Glutamatergic neuron (in vitro differentiated cells): ENCODE results near the gene ZDHHC19. TPM values are rescaled to one million over a fixed set of nuclear protein-coding genes. Genes with fewer than 3 reads are reported as not detected.

ENCODE experiments used
- DNase-seq: peaks from one replicate; pipeline ENCODE4 v3.0.0; 2022
- H3K27ac Mint-ChIP-seq: one replicate; pipeline ENCODE4 v1.8.0; 2020; ENCODE audit warnings: mild to moderate bottlenecking, mixed read lengths, inconsistent platforms; ENCODE audit not compliant: unreplicated experiment
- H3K27me3 Mint-ChIP-seq: one replicate; pipeline ENCODE4 v1.8.0; 2020; ENCODE audit warnings: mild to moderate bottlenecking, moderate library complexity, mixed read lengths, inconsistent platforms; ENCODE audit not compliant: unreplicated experiment
- H3K36me3 Mint-ChIP-seq: one replicate; pipeline ENCODE4 v1.8.0; 2020; ENCODE audit warnings: mild to moderate bottlenecking, mixed read lengths, inconsistent platforms; ENCODE audit not compliant: unreplicated experiment
- H3K4me1 Mint-ChIP-seq: one replicate; pipeline ENCODE4 v1.8.0; 2020; ENCODE audit warnings: mild to moderate bottlenecking, low read depth, mixed read lengths, inconsistent platforms; ENCODE audit not compliant: unreplicated experiment
- H3K4me3 Mint-ChIP-seq: one replicate; pipeline ENCODE4 v1.8.0; 2020; ENCODE audit warnings: mild to moderate bottlenecking, mixed read lengths, inconsistent platforms; ENCODE audit not compliant: unreplicated experiment
- H3K9me3 Mint-ChIP-seq: one replicate; pipeline ENCODE4 v1.8.0; 2020; ENCODE audit warnings: mild to moderate bottlenecking, moderate library complexity, mixed read lengths, inconsistent platforms; ENCODE audit not compliant: unreplicated experiment
- CTCF ChIP-seq: fragments of 200-600 bp; sonication (generic); IDR thresholded peaks from one replicate; pipeline ENCODE4 v1.5.0; 2021; ENCODE audit not compliant: partially characterized antibody, unreplicated experiment
- total RNA-seq: library from RNA; stranded (reverse); fragmentation: NEBNext Ultra II Directional; extraction: Animal tissue kit (Norgen Biotek cat#: 25700); gene quantifications from one replicate; pipeline ENCODE4 v1.2.1, GENCODE V29; 2021; ENCODE audit not compliant: unreplicated experiment

The ZDHHC19 gene
- total RNA-seq, 1 donor from 2014 or later, result 1.2 TPM

GRCh38 chr3:196232154-196232881 is 21.1 kb upstream of the ZDHHC19 start:
- H3K27me3 Mint-ChIP-seq, result peaks cover 3% of the 10 kb centered on the region
- TF ChIP-seq CTCF, result no peak
- H3K9me3 Mint-ChIP-seq, result no peaks in the 10 kb centered on the region

GRCh38 chr3:196227629-196228493 is 16.7 kb upstream of the ZDHHC19 start:
- DNase-seq, result no peak
- H3K4me1 Mint-ChIP-seq, result peaks cover 5% of the 10 kb centered on the region
- H3K9me3 Mint-ChIP-seq, result peaks cover 1% of the 10 kb centered on the region
- H3K27ac Mint-ChIP-seq, result no peak overlapping the region
- no peak for TF ChIP-seq CTCF
- H3K4me3 Mint-ChIP-seq, result no peak overlapping the region
- H3K36me3 Mint-ChIP-seq, result peaks cover 2% of the 10 kb centered on the region
- H3K27me3 Mint-ChIP-seq, result peaks cover 3% of the 10 kb centered on the region

More at GRCh38 chr3:196232154-196232881, 21.1 kb upstream of the ZDHHC19 start:
- no peak for DNase-seq
- Mint-ChIP-seq H3K4me1 (peaks cover 5% of the 10 kb centered on the region), H3K36me3 (peaks cover 6% of the 10 kb centered on the region), H3K27ac (no peak overlapping the region), H3K4me3 (no peak overlapping the region)

- H3K4me1 Mint-ChIP-seq, result peaks cover 5% of the 10 kb centered on the region
- H3K27me3 Mint-ChIP-seq, result peaks cover 3% of the 10 kb centered on the region
- no peak overlapping the region for H3K4me3 Mint-ChIP-seq
- no peak for DNase-seq
- no peak overlapping the region for H3K27ac Mint-ChIP-seq
- H3K36me3 Mint-ChIP-seq, result no peaks in the 10 kb centered on the region
- H3K9me3 Mint-ChIP-seq, result peaks cover 1% of the 10 kb centered on the region
- no peak for TF ChIP-seq CTCF
Observed at GRCh38 chr3:196227121-196227561, 15.9 kb upstream of the ZDHHC19 start.

GRCh38 chr3:196225763-196226364 is 14.7 kb upstream of the ZDHHC19 start:
- Mint-ChIP-seq H3K9me3 (peaks cover 1% of the 10 kb centered on the region), H3K4me1 (peaks cover 5% of the 10 kb centered on the region), H3K36me3 (no peaks in the 10 kb centered on the region), H3K4me3 (no peak overlapping the region), H3K27me3 (peaks cover 3% of the 10 kb centered on the region), H3K27ac (no peak overlapping the region)
- DNase-seq, result no peak
- TF ChIP-seq CTCF, result no peak
